Medulla oblongata (tissue), 1 donor: ENCODE data around the gene PAMR1.
"Not testable (repeated sequence)": the region's sequence is repeated elsewhere in the genome, so short reads cannot be mapped to it uniquely, and the experiment has no call there.

Experiments used
- DNase-seq: peaks from one replicate; pipeline ENCODE4 v3.0.0-alpha.2; 2015; ENCODE audit errors: extremely low spot score

PAMR1 gene

GRCh38 chr11:35525501-35526175 lies at the start of gene PAMR1:
Gene PAMR1, minus strand, starts transcription at chr11:35525616. Its CDS starts 31 bp downstream, at chr11:35525585.
- peak; percentile 36 for DNase-seq

- no peak for DNase-seq
These were observed 46.3 kb upstream of the PAMR1 start for GRCh38 chr11:35571696-35572095.

GRCh38 chr11:35567737-35568465 lies 42.5 kb upstream of the PAMR1 start:
- no peak for DNase-seq

GRCh38 chr11:35566885-35567284 lies 41.5 kb upstream of the PAMR1 start:
- no peak for DNase-seq

GRCh38 chr11:35566181-35566580 lies 40.8 kb upstream of the PAMR1 start:
- no peak for DNase-seq

GRCh38 chr11:35564245-35564595 lies 38.8 kb upstream of the PAMR1 start:
- no peak for DNase-seq

GRCh38 chr11:35563484-35564244 lies 38.2 kb upstream of the PAMR1 start:
- no peak for DNase-seq

- DNase-seq, result no peak
These were observed 34.5 kb upstream of the PAMR1 start for GRCh38 chr11:35559949-35560348.

- DNase-seq, result no peak
These were observed 33.1 kb upstream of the PAMR1 start for GRCh38 chr11:35558513-35558912.

- no peak for DNase-seq
These were observed 30.1 kb upstream of the PAMR1 start for GRCh38 chr11:35555488-35555887.

- no peak for DNase-seq
These were observed 29.3 kb upstream of the PAMR1 start for GRCh38 chr11:35554491-35555437.

- DNase-seq, result no peak
These were observed 28.4 kb upstream of the PAMR1 start for GRCh38 chr11:35553831-35554230.

- no peak for DNase-seq
These were observed 27.6 kb upstream of the PAMR1 start for GRCh38 chr11:35553021-35553420.

GRCh38 chr11:35552616-35553015 lies 27.2 kb upstream of the PAMR1 start:
- DNase-seq, result no peak

- no peak for DNase-seq
These were observed 25.1 kb upstream of the PAMR1 start for GRCh38 chr11:35550374-35551036.

GRCh38 chr11:35549787-35550186 lies 24.4 kb upstream of the PAMR1 start:
- no peak for DNase-seq

GRCh38 chr11:35548925-35549561 lies 23.6 kb upstream of the PAMR1 start:
- DNase-seq, result no peak

GRCh38 chr11:35547995-35548394 lies 22.6 kb upstream of the PAMR1 start:
- DNase-seq, result not testable (repeated sequence)

GRCh38 chr11:35546317-35546716 lies 20.9 kb upstream of the PAMR1 start:
- DNase-seq, result no peak

- no peak for DNase-seq
These were observed 20.1 kb upstream of the PAMR1 start for GRCh38 chr11:35545391-35546003.
